HEK293 (cell line): ENCODE measurements around the gene SPG11.
"Not testable (repeated sequence)": the region's sequence is repeated elsewhere in the genome, so short reads cannot be mapped to it uniquely, and the experiment has no call there.

Experiments used
- CTCF ChIA-PET: fragments of 350-600 bp; formaldehyde crosslinking; extraction: SDS; loops from one replicate; lab custom pipeline; 2021; ENCODE audit warnings: antibody characterized with exemption; lab: Yijun Ruan, JAX
- POLR2A ChIA-PET: fragments of 300-600 bp; formaldehyde crosslinking; extraction: SDS; loops from one replicate; lab custom pipeline; 2020; ENCODE audit warnings: antibody characterized with exemption, inconsistent platforms; lab: Yijun Ruan, JAX
- H3K27ac ChIP-seq: fragments of 200-500 bp; sonication (Bioruptor generic); 2 replicates; pipeline ENCODE4 v1.5.1; 2014; ENCODE audit warnings: low read depth, low read length, control low read depth, inconsistent platforms; ENCODE audit errors: extremely low read depth
- H3K36me3 ChIP-seq, 2 experiments: fragments of 200-500 bp in 1 of 2; sonication (Bioruptor generic) in 1 of 2; 1 replicate in 1 of 2; 2 replicates in 1 of 2; pipeline ENCODE4 v1.5.1; 2014 to 2017; ENCODE audit warnings: inconsistent platforms in 2 of 2, low read length in 2 of 2; ENCODE audit not compliant: control insufficient read depth in 2 of 2, insufficient read depth in 1 of 2
- H3K4me1 ChIP-seq: fragments of 200-500 bp; sonication (Bioruptor generic); 2 replicates; pipeline ENCODE4 v1.5.1; 2014; ENCODE audit warnings: mild to moderate bottlenecking, low read length, inconsistent platforms; ENCODE audit not compliant: control insufficient read depth, insufficient read depth
- H3K4me3 ChIP-seq: 2 replicates; pipeline ENCODE4 v1.5.1; 2011; ENCODE audit warnings: low read depth, mild to moderate bottlenecking, control low read depth, low read length, moderate library complexity
- H3K9me3 ChIP-seq: fragments of 200-500 bp; sonication (Bioruptor generic); 2 replicates; pipeline ENCODE4 v1.5.1; 2014; ENCODE audit warnings: low read depth, low read length, inconsistent platforms; ENCODE audit not compliant: control insufficient read depth, insufficient read depth
- BCL11A ChIP-seq: fragments of 450-650 bp; formaldehyde crosslinking; IDR thresholded peaks from 2 replicates; pipeline ENCODE4 v1.5.1; 2016; ENCODE audit warnings: low read depth, missing biosample characterization, missing genetic modification characterization
- KLF10 ChIP-seq: fragments of 450-650 bp; IDR thresholded peaks from 2 replicates; pipeline ENCODE4 v1.5.1; 2018; ENCODE audit warnings: missing biosample characterization, mild to moderate bottlenecking, missing genetic modification characterization
- PBX3 ChIP-seq: sonication (generic); formaldehyde crosslinking; IDR thresholded peaks from 2 replicates; pipeline ENCODE4 v1.8.1; 2022; ENCODE audit warnings: mild to moderate bottlenecking, moderate library complexity, missing genetic modification reagents
- PRDM2 ChIP-seq: fragments of 450-650 bp; formaldehyde crosslinking; IDR thresholded peaks from 2 replicates; pipeline ENCODE4 v1.5.1; 2016; ENCODE audit warnings: missing biosample characterization, missing genetic modification characterization, borderline replicate concordance
- SCRT1 ChIP-seq: fragments of 450-650 bp; formaldehyde crosslinking; IDR thresholded peaks from 2 replicates; pipeline ENCODE4 v1.5.1; 2016; ENCODE audit warnings: missing biosample characterization, missing genetic modification characterization, borderline replicate concordance
- YY1 ChIP-seq: fragments of 450-650 bp; formaldehyde crosslinking; IDR thresholded peaks from 2 replicates; pipeline ENCODE4 v1.5.1; 2018; ENCODE audit warnings: missing biosample characterization, missing genetic modification characterization
- ZFHX2 ChIP-seq: fragments of 450-650 bp; formaldehyde crosslinking; conservative IDR thresholded peaks from 2 replicates; pipeline ENCODE4 v1.5.1; 2016; ENCODE audit warnings: missing biosample characterization, missing genetic modification characterization
- ZNF175 ChIP-seq: fragments of 450-650 bp; formaldehyde crosslinking; IDR thresholded peaks from 2 replicates; pipeline ENCODE4 v1.5.1; 2016; ENCODE audit warnings: missing biosample characterization, missing genetic modification characterization
- ZNF184 ChIP-seq: fragments of 450-650 bp; IDR thresholded peaks from 2 replicates; pipeline ENCODE4 v1.5.1; 2018; ENCODE audit warnings: missing biosample characterization, mild to moderate bottlenecking, missing genetic modification characterization
- ZNF211 ChIP-seq: fragments of 450-650 bp; formaldehyde crosslinking; IDR thresholded peaks from 2 replicates; pipeline ENCODE4 v1.5.1; 2016; ENCODE audit warnings: low read depth, missing biosample characterization, missing genetic modification characterization
- ZNF350 ChIP-seq: fragments of 450-650 bp; formaldehyde crosslinking; IDR thresholded peaks from 2 replicates; pipeline ENCODE4 v1.5.0; 2017; ENCODE audit warnings: missing biosample characterization, mild to moderate bottlenecking, missing genetic modification characterization
- ZNF561 ChIP-seq: fragments of 450-650 bp; IDR thresholded peaks from 2 replicates; pipeline ENCODE4 v1.5.1; 2018; ENCODE audit warnings: missing biosample characterization, missing genetic modification characterization, borderline replicate concordance
- ZNF580 ChIP-seq: fragments of 450-650 bp; formaldehyde crosslinking; IDR thresholded peaks from 2 replicates; pipeline ENCODE4 v1.5.1; 2016; ENCODE audit warnings: missing biosample characterization, missing genetic modification characterization
- ZNF624 ChIP-seq: fragments of 450-650 bp; formaldehyde crosslinking; IDR thresholded peaks from 2 replicates; pipeline ENCODE4 v1.5.1; 2017; ENCODE audit warnings: missing biosample characterization, missing genetic modification characterization
- ZNF645 ChIP-seq: fragments of 450-650 bp; formaldehyde crosslinking; IDR thresholded peaks from 2 replicates; pipeline ENCODE4; 2016; ENCODE audit warnings: missing biosample characterization, missing genetic modification characterization
- ZNF654 ChIP-seq: fragments of 450-650 bp; formaldehyde crosslinking; IDR thresholded peaks from 2 replicates; pipeline ENCODE4 v1.5.1; 2016; ENCODE audit warnings: low read depth, missing biosample characterization, missing genetic modification characterization
- ZNF670 ChIP-seq: fragments of 450-650 bp; formaldehyde crosslinking; IDR thresholded peaks from 2 replicates; pipeline ENCODE4 v1.5.1; 2016; ENCODE audit warnings: missing biosample characterization, missing genetic modification characterization, low read depth
- ZNF704 ChIP-seq: fragments of 450-650 bp; formaldehyde crosslinking; IDR thresholded peaks from 2 replicates; pipeline ENCODE4 v1.5.1; 2016; ENCODE audit warnings: missing biosample characterization, missing genetic modification characterization
- ZNF76 ChIP-seq: fragments of 450-650 bp; formaldehyde crosslinking; IDR thresholded peaks from 2 replicates; pipeline ENCODE4; 2016; ENCODE audit warnings: low read depth, missing biosample characterization, missing genetic modification characterization, borderline replicate concordance
- ZNF791 ChIP-seq: fragments of 450-650 bp; formaldehyde crosslinking; IDR thresholded peaks from 2 replicates; pipeline ENCODE4 v1.5.1; 2016; ENCODE audit warnings: missing biosample characterization, missing genetic modification characterization
- ZSCAN18 ChIP-seq: fragments of 450-650 bp; formaldehyde crosslinking; IDR thresholded peaks from 2 replicates; pipeline ENCODE4 v1.5.1; 2016; ENCODE audit warnings: missing biosample characterization, missing genetic modification characterization

The SPG11 gene

GRCh38 chr15:44532689-44533088, 130.8 kb downstream of the SPG11 start:
- H3K9me3 ChIP-seq, result no peaks in the 10 kb centered on the region
- H3K36me3 ChIP-seq, result peaks cover 0 to 4% of the 10 kb centered on the region in 2 experiments; a peak in 2 of 3 replicates
- H3K27ac ChIP-seq, result no peak overlapping the region
- H3K4me3 ChIP-seq, result no peak overlapping the region
- POLR2A ChIA-PET, result no interaction called here
- CTCF ChIA-PET, result interaction anchor here (0.8 kb wide), 1 partner anchor 16 kb away, joined by 4 read pairs; no protein-coding TSS in a partner anchor
- no peaks in the 10 kb centered on the region for H3K4me1 ChIP-seq
- TF ChIP-seq ZNF350 (tag by site-specific recombination) (no peak), ZNF704 (tag by site-specific recombination) (no peak), SCRT1 (no peak), ZNF76 (tag by site-specific recombination) (no peak), ZNF791 (tag by site-specific recombination) (no peak), ZNF624 (tag by site-specific recombination) (no peak), ZNF645 (tag by site-specific recombination) (no peak), ZSCAN18 (no peak), BCL11A (tag by site-specific recombination) (no peak), ZNF670 (tag by site-specific recombination) (no peak), ZNF561 (tag by site-specific recombination) (no peak), ZNF211 (tag by site-specific recombination) (no peak), KLF10 (tag by site-specific recombination) (no peak)

- H3K27ac ChIP-seq, POLR2A ChIA-PET, H3K4me1 ChIP-seq, H3K36me3 ChIP-seq, H3K4me3 ChIP-seq, H3K9me3 ChIP-seq: not testable (repeated sequence)
- CTCF ChIA-PET, result interaction anchor here (0.8 kb wide), 1 partner anchor 15 kb away, joined by 4 read pairs; no protein-coding TSS in a partner anchor
These were observed 131.2 kb downstream of the SPG11 start for GRCh38 chr15:44532275-44532674.

- Histone ChIP-seq H3K36me3 (peaks cover 0 to 4% of the 10 kb centered on the region in 2 experiments; a peak in 2 of 3 replicates), H3K9me3 (no peaks in the 10 kb centered on the region), H3K4me3 (no peak overlapping the region), H3K4me1 (no peaks in the 10 kb centered on the region), H3K27ac (no peak overlapping the region)
- ChIA-PET POLR2A (interaction anchor here (0.9 kb wide), 1 partner anchor 111 kb away, joined by 3 read pairs; no protein-coding TSS in a partner anchor), CTCF (no interaction called here)
- no peak for TF ChIP-seq YY1 (tag by site-specific recombination)
- TF ChIP-seq ZNF654 (tag by site-specific recombination), result no peak
- no peak for TF ChIP-seq PRDM2 (tag by site-specific recombination)
- no peak for TF ChIP-seq PBX3
- no peak for TF ChIP-seq ZNF184 (tag by site-specific recombination)
- no peak for TF ChIP-seq ZNF175 (tag by site-specific recombination)
- TF ChIP-seq ZFHX2, result no peak
- TF ChIP-seq ZNF580 (tag by site-specific recombination), result no peak
These were observed 132.8 kb downstream of the SPG11 start for GRCh38 chr15:44530653-44531052.
